ENCODE measurements around the gene EPB41L2. TPM values are rescaled to one million over a fixed set of nuclear protein-coding genes. Genes with fewer than 3 reads are reported as not detected.
"Not testable (repeated sequence)": the region's sequence is repeated elsewhere in the genome, so short reads cannot be mapped to it uniquely, and the experiment has no call there.

Gene EPB41L2
- total RNA-seq, 1 donor from 2014 or later = 38.3 TPM

DNA sequence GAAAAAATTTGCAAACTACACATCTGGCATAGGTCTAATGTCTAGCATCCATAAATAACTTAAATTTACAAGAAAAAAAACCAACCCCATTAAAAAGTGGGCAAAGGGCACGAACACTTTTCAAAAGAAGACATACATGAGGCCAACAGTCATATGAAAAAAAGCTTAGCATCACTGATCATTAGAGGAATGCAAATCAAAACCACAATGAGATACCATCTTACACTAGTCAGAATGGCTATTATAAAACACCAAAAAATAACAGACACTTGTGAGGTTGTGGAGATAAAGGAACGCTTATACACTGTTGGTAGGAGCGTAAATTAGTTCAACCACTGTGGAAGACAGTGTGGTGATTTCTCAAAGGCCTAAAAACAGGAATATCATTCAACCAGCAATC, 33.7 kb upstream of the EPB41L2 start:
- H3K4me3 ChIP-seq (ENCODE audit: low read depth, low read length) = no peak overlapping the region
- no peak for DNase-seq (ENCODE audit: low read depth)
- TF ChIP-seq, protein P1, sequence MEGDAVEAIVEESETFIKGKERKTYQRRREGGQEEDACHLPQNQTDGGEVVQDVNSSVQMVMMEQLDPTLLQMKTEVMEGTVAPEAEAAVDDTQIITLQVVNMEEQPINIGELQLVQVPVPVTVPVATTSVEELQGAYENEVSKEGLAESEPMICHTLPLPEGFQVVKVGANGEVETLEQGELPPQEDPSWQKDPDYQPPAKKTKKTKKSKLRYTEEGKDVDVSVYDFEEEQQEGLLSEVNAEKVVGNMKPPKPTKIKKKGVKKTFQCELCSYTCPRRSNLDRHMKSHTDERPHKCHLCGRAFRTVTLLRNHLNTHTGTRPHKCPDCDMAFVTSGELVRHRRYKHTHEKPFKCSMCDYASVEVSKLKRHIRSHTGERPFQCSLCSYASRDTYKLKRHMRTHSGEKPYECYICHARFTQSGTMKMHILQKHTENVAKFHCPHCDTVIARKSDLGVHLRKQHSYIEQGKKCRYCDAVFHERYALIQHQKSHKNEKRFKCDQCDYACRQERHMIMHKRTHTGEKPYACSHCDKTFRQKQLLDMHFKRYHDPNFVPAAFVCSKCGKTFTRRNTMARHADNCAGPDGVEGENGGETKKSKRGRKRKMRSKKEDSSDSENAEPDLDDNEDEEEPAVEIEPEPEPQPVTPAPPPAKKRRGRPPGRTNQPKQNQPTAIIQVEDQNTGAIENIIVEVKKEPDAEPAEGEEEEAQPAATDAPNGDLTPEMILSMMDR (conservative IDR thresholded peaks at IDR 0.05; ENCODE audit: low read depth, low read length) = no peak

DNA sequence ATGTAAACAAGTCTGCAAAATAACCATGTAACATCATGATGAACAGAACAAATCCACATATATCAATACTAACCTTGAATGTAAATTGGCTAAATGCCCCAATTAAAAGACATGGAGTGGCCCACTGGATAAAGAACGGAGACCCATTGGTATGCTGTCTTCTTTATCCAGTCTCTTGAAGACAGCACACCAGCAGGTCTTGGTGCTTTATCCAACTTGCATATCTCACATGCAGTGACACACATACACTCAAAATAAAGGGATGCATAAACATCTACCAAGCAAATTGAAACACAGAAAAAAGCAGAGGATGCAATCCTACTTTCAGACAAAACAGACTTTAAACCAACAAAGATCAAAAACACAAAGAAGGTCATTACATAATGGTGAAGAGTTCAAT, 30.3 kb upstream of the EPB41L2 start:
- DNase-seq (ENCODE audit: low read depth) = no peak
- TF ChIP-seq, protein P1 (conservative IDR thresholded peaks at IDR 0.05; ENCODE audit: low read depth, low read length) = no peak
- H3K4me3 ChIP-seq (ENCODE audit: low read depth, low read length) = no peak overlapping the region

DNA sequence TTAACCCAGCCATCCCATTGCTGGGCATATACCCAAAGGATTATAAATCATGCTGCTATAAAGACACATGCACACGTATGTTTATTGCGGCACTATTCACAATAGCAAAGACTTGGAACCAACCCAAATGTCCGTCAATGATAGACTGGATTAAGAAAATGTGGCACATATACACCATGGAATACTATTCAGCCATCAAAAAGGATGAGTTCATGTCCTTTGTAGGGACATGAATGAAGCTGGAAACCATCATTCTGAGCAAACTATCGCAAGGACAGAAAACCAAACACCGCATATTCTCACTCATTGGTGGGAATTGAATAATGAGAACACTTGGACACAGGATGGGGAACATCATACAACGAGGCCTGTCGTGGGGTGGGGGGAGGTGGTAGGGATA, 28.9 kb upstream of the EPB41L2 start:
- DNase-seq (ENCODE audit: low read depth); H3K4me3 ChIP-seq (ENCODE audit: low read depth, low read length): not testable (repeated sequence)

DNA sequence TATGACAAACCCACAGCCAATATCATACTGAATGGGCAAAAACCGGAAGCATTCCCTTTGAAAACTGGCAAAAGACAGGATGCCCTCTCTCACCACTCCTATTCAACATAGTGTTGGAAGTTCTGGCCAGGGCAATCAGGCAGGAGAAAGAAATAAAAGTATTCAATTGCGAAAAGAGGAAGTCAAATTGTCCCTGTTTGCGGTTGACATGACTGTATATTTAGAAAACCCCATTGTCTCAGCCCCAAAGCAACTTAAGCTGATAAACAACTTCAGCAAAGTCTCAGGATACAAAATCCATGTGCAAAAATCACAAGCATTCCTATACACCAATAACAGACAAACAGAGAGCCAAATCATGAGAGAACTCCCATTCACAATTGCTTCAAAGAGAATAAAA, 27.3 kb upstream of the EPB41L2 start:
- not testable (repeated sequence) for DNase-seq (ENCODE audit: low read depth); H3K4me3 ChIP-seq (ENCODE audit: low read depth, low read length)

DNA sequence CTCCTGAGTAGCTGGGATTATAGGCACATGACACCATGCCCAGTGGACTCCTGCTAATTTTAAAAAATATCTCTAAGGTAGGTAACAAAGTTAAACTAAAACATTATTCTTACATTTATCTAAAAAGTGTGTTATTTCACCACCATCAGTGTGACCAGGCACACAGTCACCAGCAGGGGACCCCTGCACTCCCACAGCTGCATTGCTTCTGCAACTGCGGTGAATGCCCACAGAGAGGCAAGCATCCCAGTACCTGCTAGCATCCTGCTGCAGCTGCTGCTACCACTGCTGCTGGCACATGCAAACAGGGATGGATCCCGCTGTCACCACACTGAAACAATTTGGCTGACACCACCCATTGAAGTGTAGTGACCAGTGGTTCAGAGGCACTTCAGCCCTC, 21.9 kb upstream of the EPB41L2 start:
- no peak overlapping the region for H3K4me3 ChIP-seq (ENCODE audit: low read depth, low read length)
- DNase-seq (ENCODE audit: low read depth) = no peak
- TF ChIP-seq, protein P1 (conservative IDR thresholded peaks at IDR 0.05; ENCODE audit: low read depth, low read length) = no peak

DNA sequence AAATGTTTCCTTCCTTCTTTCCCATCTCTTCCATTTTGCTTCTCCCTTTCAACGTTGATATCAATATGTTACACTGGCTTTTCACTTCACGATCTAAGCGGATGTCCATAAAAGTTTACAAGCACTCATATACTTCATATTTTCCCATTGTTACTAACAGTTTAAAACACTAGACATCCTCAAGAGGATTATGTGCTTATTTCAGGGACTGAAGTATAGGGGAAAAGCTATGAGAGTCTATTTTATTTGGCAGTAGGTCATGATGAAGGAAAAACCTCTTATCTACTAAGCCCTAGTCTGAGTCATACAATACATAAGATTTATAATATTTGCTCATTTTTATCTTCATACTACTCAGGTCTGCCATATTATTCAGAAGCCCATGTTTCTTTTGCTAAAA, 20.6 kb upstream of the EPB41L2 start:
- DNase-seq (ENCODE audit: low read depth) = no peak
- TF ChIP-seq, protein P1 (conservative IDR thresholded peaks at IDR 0.05; ENCODE audit: low read depth, low read length) = no peak
- no peak overlapping the region for H3K4me3 ChIP-seq (ENCODE audit: low read depth, low read length)

DNA sequence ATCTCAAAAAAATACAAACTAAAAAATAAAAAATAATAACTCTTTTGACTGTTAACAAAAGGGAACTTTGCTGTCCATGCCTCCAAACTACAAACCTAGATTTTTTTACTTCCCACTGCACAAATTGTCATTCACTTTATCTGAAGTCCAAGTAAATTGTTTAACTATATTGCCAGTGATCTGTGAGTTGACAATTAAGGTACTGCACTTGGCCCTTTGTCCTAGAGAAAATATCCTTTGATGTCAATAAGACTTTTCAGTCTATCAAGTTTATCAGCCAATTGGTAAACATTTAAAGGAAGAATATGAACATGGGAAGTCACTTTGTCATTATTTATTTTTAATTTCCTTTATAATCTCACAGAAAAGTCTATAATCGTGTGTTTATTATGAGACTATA, 19.3 kb upstream of the EPB41L2 start:
- no peak overlapping the region for H3K4me3 ChIP-seq (ENCODE audit: low read depth, low read length)
- TF ChIP-seq, protein P1 (conservative IDR thresholded peaks at IDR 0.05; ENCODE audit: low read depth, low read length) = no peak
- no peak for DNase-seq (ENCODE audit: low read depth)

DNA sequence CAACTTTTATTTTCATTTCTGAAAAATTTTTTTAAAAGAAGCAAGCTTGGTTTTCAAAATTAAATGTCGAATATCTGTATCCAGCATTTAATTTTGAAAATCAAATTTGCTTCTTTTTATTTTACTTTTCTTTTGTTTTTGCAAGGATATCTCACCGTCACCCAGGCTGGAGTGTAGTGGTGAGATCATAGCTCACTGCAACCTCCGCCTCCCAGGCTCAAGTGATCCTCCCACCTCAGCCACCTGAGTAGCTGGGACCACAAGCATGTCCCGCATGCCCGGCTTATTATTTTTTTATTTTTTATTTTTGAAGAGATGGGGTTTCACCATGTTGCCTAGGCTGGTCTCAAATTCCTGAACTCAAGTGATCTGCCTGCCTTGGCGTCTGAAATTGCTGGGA, 17.0 kb upstream of the EPB41L2 start:
- TF ChIP-seq, protein P1 (conservative IDR thresholded peaks at IDR 0.05; ENCODE audit: low read depth, low read length) = no peak
- DNase-seq (ENCODE audit: low read depth) = no peak
- no peak overlapping the region for H3K4me3 ChIP-seq (ENCODE audit: low read depth, low read length)

Data from epithelial cell of proximal tubule (primary cell).